Measurements from ENCODE around the gene TMEM178A. TPM values are rescaled to one million over a fixed set of nuclear protein-coding genes. Genes with fewer than 3 reads are reported as not detected.

TMEM178A gene
- total RNA-seq, 2 experiments from 2014 or later: 0.22 to 0.53 TPM

DNA sequence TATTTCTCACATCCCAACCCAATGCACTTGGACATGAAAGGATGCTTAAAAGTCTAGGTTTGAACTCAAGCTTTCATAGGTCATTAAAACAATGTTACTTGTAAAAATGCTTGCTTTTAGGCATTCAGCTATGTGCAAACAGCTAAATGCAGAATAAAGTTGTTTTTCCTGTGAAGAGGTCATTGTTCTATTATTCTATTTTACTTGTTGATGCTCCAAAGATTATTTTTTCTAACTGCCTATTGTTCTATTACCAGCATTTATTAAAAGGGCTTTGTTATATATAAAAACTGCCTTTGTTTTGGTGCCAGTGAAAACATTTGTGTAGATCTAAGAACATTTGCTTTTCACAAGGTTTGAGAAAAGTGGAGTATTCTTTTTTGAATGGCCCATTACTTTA, 49.4 kb downstream of the TMEM178A start:
- Mint-ChIP-seq H3K27ac (no peak overlapping the region), H3K4me1 (ENCODE audit: low read depth) (no peaks in the 10 kb centered on the region), H3K9me3 (no peaks in the 10 kb centered on the region), H3K4me3 (no peak overlapping the region), H3K27me3 (no peaks in the 10 kb centered on the region), H3K36me3 (ENCODE audit: low read depth) (no peaks in the 10 kb centered on the region)
- Histone ChIP-seq H3K36me3 (ENCODE audit: insufficient read depth, low read length) (no peaks in the 10 kb centered on the region), H3K27ac (ENCODE audit: low read depth in 1 of 2, low read length in 2 of 2) (no peak overlapping the region), H3K27me3 (ENCODE audit: control insufficient read depth in 1 of 2, insufficient read depth in 2 of 2, low read length in 2 of 2) (no peaks in the 10 kb centered on the region), H3K4me1 (ENCODE audit: insufficient read depth, low read length) (no peaks in the 10 kb centered on the region), H3K9me3 (ENCODE audit: control insufficient read depth in 1 of 2, insufficient read depth in 1 of 2, low read length in 2 of 2) (no peaks in the 10 kb centered on the region), H3K4me3 (ENCODE audit: low read length) (no peak overlapping the region)
- DNase-seq (no peak), ATAC-seq (ENCODE audit: poor library complexity) (no peak)
- ChIA-PET CTCF (no interaction called here), POLR2A (no interaction called here)
- intact Hi-C loops (cut with DNase I, micrococcal nuclease): no loop called here
- TF ChIP-seq, protein P1, sequence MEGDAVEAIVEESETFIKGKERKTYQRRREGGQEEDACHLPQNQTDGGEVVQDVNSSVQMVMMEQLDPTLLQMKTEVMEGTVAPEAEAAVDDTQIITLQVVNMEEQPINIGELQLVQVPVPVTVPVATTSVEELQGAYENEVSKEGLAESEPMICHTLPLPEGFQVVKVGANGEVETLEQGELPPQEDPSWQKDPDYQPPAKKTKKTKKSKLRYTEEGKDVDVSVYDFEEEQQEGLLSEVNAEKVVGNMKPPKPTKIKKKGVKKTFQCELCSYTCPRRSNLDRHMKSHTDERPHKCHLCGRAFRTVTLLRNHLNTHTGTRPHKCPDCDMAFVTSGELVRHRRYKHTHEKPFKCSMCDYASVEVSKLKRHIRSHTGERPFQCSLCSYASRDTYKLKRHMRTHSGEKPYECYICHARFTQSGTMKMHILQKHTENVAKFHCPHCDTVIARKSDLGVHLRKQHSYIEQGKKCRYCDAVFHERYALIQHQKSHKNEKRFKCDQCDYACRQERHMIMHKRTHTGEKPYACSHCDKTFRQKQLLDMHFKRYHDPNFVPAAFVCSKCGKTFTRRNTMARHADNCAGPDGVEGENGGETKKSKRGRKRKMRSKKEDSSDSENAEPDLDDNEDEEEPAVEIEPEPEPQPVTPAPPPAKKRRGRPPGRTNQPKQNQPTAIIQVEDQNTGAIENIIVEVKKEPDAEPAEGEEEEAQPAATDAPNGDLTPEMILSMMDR (IDR thresholded peaks at IDR 0.05): no peak

DNA sequence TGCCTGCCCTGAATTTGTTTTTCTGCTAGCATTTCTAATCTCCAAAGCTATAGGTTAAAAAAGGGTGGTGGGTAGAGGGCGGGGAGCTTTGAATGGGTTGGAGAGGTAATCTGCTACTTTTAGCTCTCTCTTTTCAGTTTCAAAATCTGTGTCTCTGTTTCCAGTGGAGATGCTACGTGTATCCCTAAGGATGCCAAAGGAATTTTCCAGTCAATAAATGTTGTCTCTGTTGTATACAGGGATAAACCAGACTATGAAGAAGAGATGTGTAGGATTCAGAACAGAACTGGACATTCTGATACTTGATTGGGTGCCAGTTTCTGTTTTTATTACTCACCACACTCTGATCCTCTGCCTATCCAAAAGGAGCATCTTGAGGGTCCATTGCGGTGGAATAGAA, 50.1 kb downstream of the TMEM178A start:
- H3K9me3 Mint-ChIP-seq: no peaks in the 10 kb centered on the region
- H3K4me1 ChIP-seq (ENCODE audit: insufficient read depth, low read length): no peaks in the 10 kb centered on the region
- DNase-seq (no peak), ATAC-seq (ENCODE audit: poor library complexity) (no peak)
- no peaks in the 10 kb centered on the region for H3K27me3 ChIP-seq (ENCODE audit: control insufficient read depth in 1 of 2, insufficient read depth in 2 of 2, low read length in 2 of 2)
- no peaks in the 10 kb centered on the region for H3K36me3 Mint-ChIP-seq (ENCODE audit: low read depth)
- H3K4me3 Mint-ChIP-seq: no peak overlapping the region
- H3K27ac Mint-ChIP-seq: no peak overlapping the region
- POLR2A ChIA-PET: no interaction called here
- H3K9me3 ChIP-seq (ENCODE audit: control insufficient read depth in 1 of 2, insufficient read depth in 1 of 2, low read length in 2 of 2): no peaks in the 10 kb centered on the region
- H3K27me3 Mint-ChIP-seq: peaks cover 5% of the 10 kb centered on the region
- H3K36me3 ChIP-seq (ENCODE audit: insufficient read depth, low read length): no peaks in the 10 kb centered on the region
- no peak overlapping the region for H3K27ac ChIP-seq (ENCODE audit: low read depth in 1 of 2, low read length in 2 of 2)
- CTCF ChIA-PET: no interaction called here
- H3K4me1 Mint-ChIP-seq (ENCODE audit: low read depth): no peaks in the 10 kb centered on the region
- H3K4me3 ChIP-seq (ENCODE audit: low read length): no peak overlapping the region
- TF ChIP-seq, protein P1 (IDR thresholded peaks at IDR 0.05): no peak
- intact Hi-C loops (cut with DNase I, micrococcal nuclease): no loop called here

DNA sequence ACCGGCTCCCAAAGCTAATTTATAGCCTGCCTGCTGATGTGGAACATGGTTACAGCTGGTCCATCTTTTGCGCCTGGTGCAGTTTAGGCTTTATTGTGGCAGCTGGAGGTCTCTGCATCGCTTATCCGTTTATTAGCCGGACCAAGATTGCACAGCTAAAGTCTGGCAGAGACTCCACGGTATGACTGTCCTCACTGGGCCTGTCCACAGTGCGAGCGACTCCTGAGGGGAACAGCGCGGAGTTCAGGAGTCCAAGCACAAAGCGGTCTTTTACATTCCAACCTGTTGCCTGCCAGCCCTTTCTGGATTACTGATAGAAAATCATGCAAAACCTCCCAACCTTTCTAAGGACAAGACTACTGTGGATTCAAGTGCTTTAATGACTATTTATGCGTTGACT, 51.4 kb downstream of the TMEM178A start:
- intact Hi-C loops (cut with DNase I, micrococcal nuclease): no loop called here
- Histone ChIP-seq H3K27me3 (ENCODE audit: control insufficient read depth in 1 of 2, insufficient read depth in 2 of 2, low read length in 2 of 2) (no peaks in the 10 kb centered on the region), H3K4me1 (ENCODE audit: insufficient read depth, low read length) (no peaks in the 10 kb centered on the region), H3K9me3 (ENCODE audit: control insufficient read depth in 1 of 2, insufficient read depth in 1 of 2, low read length in 2 of 2) (no peaks in the 10 kb centered on the region), H3K27ac (ENCODE audit: low read depth in 1 of 2, low read length in 2 of 2) (no peak overlapping the region), H3K4me3 (ENCODE audit: low read length) (no peak overlapping the region), H3K36me3 (ENCODE audit: insufficient read depth, low read length) (no peaks in the 10 kb centered on the region)
- POLR2A ChIA-PET: no interaction called here
- TF ChIP-seq, protein P1 (IDR thresholded peaks at IDR 0.05): no peak
- peaks cover 12% of the 10 kb centered on the region for H3K27me3 Mint-ChIP-seq
- ATAC-seq (ENCODE audit: poor library complexity) (no peak), DNase-seq (no peak)
- CTCF ChIA-PET: no interaction called here
- no peaks in the 10 kb centered on the region for H3K4me1 Mint-ChIP-seq (ENCODE audit: low read depth)
- H3K27ac Mint-ChIP-seq: no peak overlapping the region
- no peaks in the 10 kb centered on the region for H3K9me3 Mint-ChIP-seq
- H3K4me3 Mint-ChIP-seq: no peak overlapping the region
- H3K36me3 Mint-ChIP-seq (ENCODE audit: low read depth): no peaks in the 10 kb centered on the region

Data from CD4-positive, alpha-beta T cell (primary cell).